NCI-H146 treated with DMSO at 0.1 percent for 48 hours (cell line): ENCODE results near the gene MED12.

Experiments
- DNase-seq: peaks from one replicate; lab custom pipeline; 2025; ENCODE audit not compliant: unreplicated experiment; lab: John Stamatoyannopoulos, UW

Gene MED12

GRCh38 chrX:71191248-71191647 lies 72.9 kb downstream of the MED12 start:
- no peak for DNase-seq
